ENCODE data around the gene FOXM1. TPM values are rescaled to one million over a fixed set of nuclear protein-coding genes. Genes with fewer than 3 reads are reported as not detected.
"Not testable (repeated sequence)": the region's sequence is repeated elsewhere in the genome, so short reads cannot be mapped to it uniquely, and the experiment has no call there.

FOXM1 gene
- total and polyA plus RNA-seq, 2 experiments from 2014 or later, result 15.4 to 23.9 TPM

DNA sequence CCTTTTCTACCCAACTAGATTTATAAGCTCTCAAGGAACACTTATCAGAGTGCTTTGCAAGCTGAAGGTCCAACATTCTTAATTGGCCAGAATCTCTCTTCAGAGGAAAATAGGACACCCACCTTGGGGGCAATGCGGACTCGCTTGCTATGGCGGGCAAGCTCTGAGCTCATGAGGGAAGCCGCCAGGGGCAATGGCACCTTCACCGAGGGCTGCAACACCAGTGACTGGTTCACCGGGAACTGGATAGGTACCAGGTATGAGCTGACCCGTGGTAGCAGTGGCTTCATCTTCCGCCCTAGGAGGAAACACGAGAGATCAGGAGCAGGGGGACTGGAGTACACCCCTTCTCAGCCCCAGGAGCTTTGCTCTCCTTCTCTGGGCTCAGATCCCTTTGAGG is 12.8 kb downstream of the FOXM1 start:
- Histone ChIP-seq H3K4me2 (ENCODE audit: unreplicated experiment) (no peak overlapping the region), H3K79me2 (ENCODE audit: insufficient read depth) (no peaks in the 10 kb centered on the region), H4K20me1 (ENCODE audit: insufficient read depth) (no peaks in the 10 kb centered on the region), H3K9me3 (ENCODE audit: low read depth) (no peaks in the 10 kb centered on the region), H3K27me3 (replicated peaks; ENCODE audit: insufficient read depth) (no peaks in the 10 kb centered on the region), H3K27ac (no peak overlapping the region), H3K36me3 (ENCODE audit: low read depth) (no peaks in the 10 kb centered on the region), H3K9ac (no peak overlapping the region), H2AFZ (no peak overlapping the region), H3K4me3 (no peak overlapping the region), H3K9me2 (ENCODE audit: insufficient read depth) (no peaks in the 10 kb centered on the region), H3F3A (ENCODE audit: insufficient read depth) (no peaks in the 10 kb centered on the region; the same call in 1 of the 2 replicates), H3K4me1 (ENCODE audit: insufficient read depth) (no peaks in the 10 kb centered on the region)
- TF ChIP-seq EZH2phosphoT487 (IDR thresholded peaks at IDR 0.05; ENCODE audit: insufficient read depth, low read depth) (no peak), EZH2 (IDR thresholded peaks at IDR 0.05; ENCODE audit: insufficient read depth, poor library complexity, severe bottlenecking) (no peak)
- DNase-seq, result no peak
- 97 to 100% methylated on average over 9 of the region's 9 CpGs for WGBS, 2 experiments (ENCODE audit: low coverage in 1 of 2, low lambda C conversion rate in 2 of 2, missing lambda C conversion rate in 2 of 2)
- in situ Hi-C loops (cut with MboI), result no loop called here

DNA sequence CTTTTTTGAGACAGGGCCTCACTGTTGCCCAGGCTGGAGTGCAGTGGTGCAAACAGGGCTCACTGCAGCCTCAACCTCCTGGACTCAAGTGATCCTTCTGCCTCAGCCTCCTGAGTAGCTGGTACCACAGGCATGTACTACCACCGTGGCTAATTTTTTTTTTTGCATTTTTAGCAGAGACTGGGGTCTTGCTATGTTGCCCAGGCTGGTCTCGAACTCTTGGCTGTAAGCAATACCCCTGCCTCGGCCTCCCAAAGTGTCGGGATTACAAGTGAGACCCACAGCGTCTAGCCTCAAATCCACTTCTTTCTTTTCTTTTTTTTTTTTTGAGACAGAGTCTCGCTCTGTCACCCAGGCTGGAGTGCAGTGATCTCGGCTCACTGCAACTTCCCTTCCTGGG is 13.6 kb downstream of the FOXM1 start:
- H3K4me2 ChIP-seq (ENCODE audit: unreplicated experiment); in situ Hi-C loops (cut with MboI); H2AFZ ChIP-seq; H3F3A ChIP-seq (ENCODE audit: insufficient read depth); H3K9ac ChIP-seq; H3K9me2 ChIP-seq (ENCODE audit: insufficient read depth); DNase-seq; H3K4me3 ChIP-seq; H4K20me1 ChIP-seq (ENCODE audit: insufficient read depth); H3K36me3 ChIP-seq (ENCODE audit: low read depth); H3K4me1 ChIP-seq (ENCODE audit: insufficient read depth); H3K79me2 ChIP-seq (ENCODE audit: insufficient read depth); H3K9me3 ChIP-seq (ENCODE audit: low read depth); H3K27ac ChIP-seq; H3K27me3 ChIP-seq (replicated peaks; ENCODE audit: insufficient read depth): not testable (repeated sequence)
- 86% methylated on average over 7 of the region's 7 CpGs for whole genome bisulfite sequencing, 2 experiments (ENCODE audit: low coverage in 1 of 2, low lambda C conversion rate in 2 of 2, missing lambda C conversion rate in 2 of 2)

DNA sequence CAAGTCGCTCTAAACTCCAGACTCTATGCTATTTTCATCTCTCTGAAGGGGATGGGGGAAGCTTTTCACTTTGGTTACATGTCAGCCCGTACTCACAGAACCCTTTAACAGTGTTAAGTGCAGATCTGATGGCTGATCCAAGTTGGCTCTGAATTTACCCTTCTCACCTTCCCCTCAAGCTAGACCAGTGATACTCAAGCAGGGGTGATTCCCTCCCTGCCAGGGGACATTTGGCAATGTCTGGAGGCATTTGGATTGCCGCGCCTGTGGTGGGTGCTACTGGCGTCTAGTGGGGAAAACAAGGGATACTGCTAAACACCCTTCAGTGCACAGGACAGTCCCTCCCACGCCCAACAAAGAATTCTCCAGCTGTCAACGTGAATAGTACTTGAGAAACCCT is 14.1 kb downstream of the FOXM1 start:
- Histone ChIP-seq H2AFZ (no peak overlapping the region), H3K27ac (no peak overlapping the region), H3K79me2 (ENCODE audit: insufficient read depth) (no peaks in the 10 kb centered on the region), H3K9me2 (ENCODE audit: insufficient read depth) (no peaks in the 10 kb centered on the region), H3F3A (ENCODE audit: insufficient read depth) (no peaks in the 10 kb centered on the region), H3K9me3 (ENCODE audit: low read depth) (no peaks in the 10 kb centered on the region), H3K4me3 (no peak overlapping the region), H3K9ac (no peak overlapping the region), H3K27me3 (replicated peaks; ENCODE audit: insufficient read depth) (no peaks in the 10 kb centered on the region), H3K4me1 (ENCODE audit: insufficient read depth) (no peaks in the 10 kb centered on the region), H3K4me2 (ENCODE audit: unreplicated experiment) (no peak overlapping the region), H4K20me1 (ENCODE audit: insufficient read depth) (no peaks in the 10 kb centered on the region), H3K36me3 (ENCODE audit: low read depth) (no peaks in the 10 kb centered on the region)
- in situ Hi-C loops (cut with MboI), result no loop called here
- TF ChIP-seq EZH2phosphoT487 (IDR thresholded peaks at IDR 0.05; ENCODE audit: insufficient read depth, low read depth), result no peak
- no peak for TF ChIP-seq EZH2 (IDR thresholded peaks at IDR 0.05; ENCODE audit: insufficient read depth, poor library complexity, severe bottlenecking)
- no peak for DNase-seq
- 85 to 87% methylated on average over 7 of the region's 7 CpGs for WGBS, 2 experiments (ENCODE audit: low coverage in 1 of 2, low lambda C conversion rate in 2 of 2, missing lambda C conversion rate in 2 of 2)

DNA sequence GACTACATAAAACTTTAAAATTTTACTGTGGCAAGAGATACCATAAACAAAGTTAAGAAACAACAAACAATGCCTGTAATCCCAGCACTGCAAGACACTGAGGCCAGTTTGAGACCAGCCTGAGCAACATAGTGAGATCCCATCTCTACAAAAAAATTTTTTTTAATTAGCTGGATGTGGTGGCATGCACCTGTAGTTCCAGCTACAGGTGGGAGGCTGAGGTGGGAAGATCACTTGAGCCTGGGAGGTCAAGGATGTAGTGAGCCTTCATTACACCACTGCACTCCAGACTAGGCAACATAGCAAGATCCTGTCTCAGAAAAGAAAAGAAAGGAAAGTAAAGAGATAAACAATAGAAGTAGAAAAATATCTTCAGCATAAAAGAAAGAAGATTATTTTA is 16.8 kb downstream of the FOXM1 start:
- no peak for TF ChIP-seq EZH2phosphoT487 (IDR thresholded peaks at IDR 0.05; ENCODE audit: insufficient read depth, low read depth)
- TF ChIP-seq EZH2 (IDR thresholded peaks at IDR 0.05; ENCODE audit: insufficient read depth, poor library complexity, severe bottlenecking), result no peak
- H3F3A ChIP-seq (ENCODE audit: insufficient read depth), result no peaks in the 10 kb centered on the region
- no peaks in the 10 kb centered on the region for H3K36me3 ChIP-seq (ENCODE audit: low read depth)
- no peak overlapping the region for H3K27ac ChIP-seq
- in situ Hi-C loops (cut with MboI), result no loop called here
- H3K4me2 ChIP-seq (ENCODE audit: unreplicated experiment), result no peak overlapping the region
- H3K4me3 ChIP-seq, result no peak overlapping the region
- H3K27me3 ChIP-seq (replicated peaks; ENCODE audit: insufficient read depth), result no peaks in the 10 kb centered on the region
- no peaks in the 10 kb centered on the region for H3K9me3 ChIP-seq (ENCODE audit: low read depth)
- H3K9me2 ChIP-seq (ENCODE audit: insufficient read depth), result no peaks in the 10 kb centered on the region
- no peak overlapping the region for H2AFZ ChIP-seq
- H4K20me1 ChIP-seq (ENCODE audit: insufficient read depth), result no peaks in the 10 kb centered on the region
- H3K79me2 ChIP-seq (ENCODE audit: insufficient read depth), result no peaks in the 10 kb centered on the region
- DNase-seq, result no peak
- H3K9ac ChIP-seq, result no peak overlapping the region
- no peaks in the 10 kb centered on the region for H3K4me1 ChIP-seq (ENCODE audit: insufficient read depth)

DNA sequence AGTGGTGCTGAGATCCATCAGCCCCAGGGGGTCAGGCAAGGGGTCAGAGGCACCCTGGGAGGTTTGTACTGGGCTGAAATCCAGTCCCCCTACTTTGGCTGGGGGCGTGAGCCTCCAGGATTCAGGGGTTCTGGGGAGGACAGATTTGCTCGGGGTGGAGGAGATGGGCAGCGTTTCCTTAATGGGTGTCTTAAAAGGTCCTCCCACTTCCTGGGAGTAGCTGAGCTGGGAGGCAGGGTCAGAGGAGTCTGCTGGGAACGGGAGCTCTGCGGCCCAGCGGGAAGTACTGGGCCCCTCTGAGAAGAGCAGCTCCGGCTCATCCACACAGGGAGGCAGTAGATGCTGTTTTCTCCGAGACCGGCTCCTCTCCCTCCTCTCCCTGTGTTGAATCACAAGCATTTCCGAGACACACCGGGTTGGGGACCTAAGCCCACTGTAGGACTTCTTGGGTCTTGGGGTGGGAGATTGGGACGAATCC is 18.0 kb downstream of the FOXM1 start:
- Histone ChIP-seq H3K79me2 (ENCODE audit: insufficient read depth) (no peaks in the 10 kb centered on the region), H3K4me1 (ENCODE audit: insufficient read depth) (no peaks in the 10 kb centered on the region), H4K20me1 (ENCODE audit: insufficient read depth) (no peaks in the 10 kb centered on the region), H3K9ac (no peak overlapping the region), H3K9me2 (ENCODE audit: insufficient read depth) (no peaks in the 10 kb centered on the region), H3F3A (ENCODE audit: insufficient read depth) (no peaks in the 10 kb centered on the region), H3K27ac (no peak overlapping the region), H3K27me3 (replicated peaks; ENCODE audit: insufficient read depth) (no peaks in the 10 kb centered on the region), H3K9me3 (ENCODE audit: low read depth) (no peaks in the 10 kb centered on the region), H2AFZ (no peak overlapping the region), H3K4me2 (ENCODE audit: unreplicated experiment) (no peak overlapping the region), H3K4me3 (no peak overlapping the region), H3K36me3 (ENCODE audit: low read depth) (no peaks in the 10 kb centered on the region)
- DNase-seq, result no peak
- TF ChIP-seq EZH2phosphoT487 (IDR thresholded peaks at IDR 0.05; ENCODE audit: insufficient read depth, low read depth) (no peak), EZH2 (IDR thresholded peaks at IDR 0.05; ENCODE audit: insufficient read depth, poor library complexity, severe bottlenecking) (no peak)
- in situ Hi-C loops (cut with MboI), result no loop called here
- WGBS, 2 experiments (ENCODE audit: low coverage in 1 of 2, low lambda C conversion rate in 2 of 2, missing lambda C conversion rate in 2 of 2), result 87 to 90% methylated on average over 12 of the region's 12 CpGs
